ENCODE measurements around the gene SRGAP2C. TPM values are rescaled to one million over a fixed set of nuclear protein-coding genes. Genes with fewer than 3 reads are reported as not detected.
"Not testable (repeated sequence)": the region's sequence is repeated elsewhere in the genome, so short reads cannot be mapped to it uniquely, and the experiment has no call there.

Gene SRGAP2C
- total and polyA plus RNA-seq, 11 donors = 2.2 to 23.2 (median 7.7) TPM

DNA sequence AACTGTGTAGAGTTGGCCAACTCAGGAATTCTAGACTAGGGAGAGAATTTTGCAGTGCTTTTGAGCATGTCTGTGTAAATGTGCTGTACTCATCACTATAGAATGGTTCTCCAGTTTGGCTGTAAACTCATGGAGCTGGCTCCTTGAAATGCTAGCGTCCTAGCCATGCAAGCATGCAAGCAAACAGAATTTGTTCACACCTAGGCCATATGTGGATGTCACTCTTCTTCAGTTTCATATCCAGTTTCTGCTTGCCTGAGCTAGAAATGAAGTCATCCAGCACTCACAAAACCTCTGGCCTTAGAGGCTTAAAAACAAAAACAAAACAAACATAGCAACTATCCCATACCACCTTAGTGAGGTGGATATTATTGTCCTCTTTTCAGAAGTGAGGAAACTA lies 37.0 kb downstream of the SRGAP2C start:
- H3K9me3 ChIP-seq; DNase-seq; H3K27me3 ChIP-seq; H3K4me3 ChIP-seq; H3K4me1 ChIP-seq; intact Hi-C loops (cut with DNase I); H3K27ac ChIP-seq; H3K36me3 ChIP-seq; ATAC-seq: not testable (repeated sequence)
- WGBS, 4 donors = 93 to 100% (median 94%) methylated on average over 1 of the region's 1 CpG

DNA sequence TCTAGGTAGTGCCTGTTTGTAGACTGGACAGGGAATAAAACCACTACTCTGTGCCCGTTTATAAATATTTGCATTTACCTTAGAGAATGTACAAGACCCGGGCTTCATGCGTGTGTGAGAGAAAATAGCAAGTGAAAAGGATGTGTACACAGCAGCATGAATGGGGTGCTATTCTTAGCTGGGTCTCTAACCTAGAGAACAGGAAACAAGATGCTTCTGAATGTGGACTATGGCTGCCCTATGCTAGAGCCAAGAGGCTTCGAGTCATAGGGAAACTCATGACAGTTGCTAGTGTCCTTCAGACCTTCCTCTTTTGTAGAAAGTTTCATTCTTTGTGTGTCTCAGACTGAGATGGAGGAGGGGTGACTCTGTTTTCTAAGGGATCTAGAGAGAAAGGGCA lies 39.9 kb downstream of the SRGAP2C start:
- peak; percentile 57 to 88 (median 84) for ATAC-seq
- intact Hi-C loops (cut with DNase I); H3K27ac ChIP-seq; H3K9me3 ChIP-seq; H3K4me1 ChIP-seq; H3K4me3 ChIP-seq; DNase-seq; H3K36me3 ChIP-seq; H3K27me3 ChIP-seq: not testable (repeated sequence)
- 7 to 23% (median 20%) methylated on average over 3 of the region's 4 CpGs for WGBS, 4 donors

GRCh38 chr1:121226295-121226904 lies 41.6 kb downstream of the SRGAP2C start:
- WGBS, 4 donors = 87 to 92% (median 89%) methylated on average over 2 of the region's 4 CpGs; no CpG with 5 or more reads in 1 of the 4 donors
- ATAC-seq; H3K4me3 ChIP-seq; H3K4me1 ChIP-seq; H3K9me3 ChIP-seq; H3K36me3 ChIP-seq; intact Hi-C loops (cut with DNase I); H3K27ac ChIP-seq; H3K27me3 ChIP-seq; DNase-seq: not testable (repeated sequence)

DNA sequence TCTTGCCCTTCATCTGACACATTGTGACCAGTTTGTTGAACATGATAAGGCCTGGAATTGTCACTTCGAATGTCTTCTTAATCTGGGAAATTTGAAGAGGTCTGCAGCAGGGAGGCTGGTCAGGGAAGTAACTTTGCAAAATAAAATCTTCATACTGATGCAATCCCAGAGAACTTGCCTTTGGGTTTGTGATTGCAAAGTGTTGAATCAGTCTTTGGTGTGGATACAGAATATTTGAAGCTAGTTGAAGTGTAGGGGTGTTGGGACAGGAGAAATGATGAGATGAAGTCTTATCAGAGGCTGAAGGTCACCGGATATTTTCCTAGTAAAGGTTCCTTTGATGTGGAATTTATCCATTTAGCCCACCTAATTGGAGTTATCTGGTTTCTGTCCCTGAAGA lies 42.1 kb downstream of the SRGAP2C start:
- DNase-seq; H3K27ac ChIP-seq; H3K9me3 ChIP-seq; H3K27me3 ChIP-seq; H3K4me3 ChIP-seq; H3K4me1 ChIP-seq; ATAC-seq; H3K36me3 ChIP-seq; intact Hi-C loops (cut with DNase I): not testable (repeated sequence)
- 77 to 86% (median 83%) methylated on average over 1 of the region's 2 CpGs; no CpG with 5 or more reads in 1 of the 4 donors for WGBS, 4 donors

DNA sequence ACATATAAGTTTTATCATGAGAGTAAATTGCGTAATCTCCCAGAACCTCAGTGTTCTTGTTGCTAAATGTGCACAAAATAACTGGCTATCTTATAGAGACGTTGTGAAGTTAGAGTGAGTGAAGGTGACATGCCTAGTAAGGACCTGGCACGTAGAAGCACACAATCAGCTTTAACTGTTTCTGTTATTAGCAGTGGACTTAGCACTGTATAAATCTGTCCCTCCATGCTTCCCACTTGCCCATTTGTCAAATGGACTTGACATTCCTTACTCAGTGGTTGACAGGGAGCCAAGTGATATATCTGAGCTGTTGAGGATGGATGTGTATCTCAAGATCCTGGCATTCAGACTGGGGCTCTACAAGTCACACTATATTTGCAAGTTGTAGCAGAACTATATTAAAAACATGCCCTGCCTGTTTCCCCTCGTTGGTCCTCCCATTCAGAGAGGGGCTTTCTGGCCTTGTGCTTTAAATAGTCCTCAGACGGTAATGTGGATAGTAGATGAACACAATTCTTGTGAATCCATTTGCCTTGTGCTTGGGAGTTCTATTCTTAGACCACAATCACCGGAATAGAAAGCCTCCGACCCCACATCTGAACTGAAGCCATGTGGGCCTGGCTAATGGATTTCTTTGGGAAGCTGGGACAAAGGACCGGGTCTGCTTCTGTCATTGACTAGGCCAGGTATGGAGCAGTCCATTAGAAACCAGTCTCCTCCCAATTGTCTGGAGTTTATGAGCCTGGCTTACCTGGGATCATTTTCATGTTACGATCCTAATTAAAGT lies 43.0 kb downstream of the SRGAP2C start:
- 19 to 67% (median 20%) methylated on average over 1 to 4 of the region's 9 CpGs for WGBS, 4 donors
- H3K36me3 ChIP-seq; H3K4me3 ChIP-seq; H3K4me1 ChIP-seq; H3K27me3 ChIP-seq; intact Hi-C loops (cut with DNase I); H3K9me3 ChIP-seq: not testable (repeated sequence)
- peak overlapping the region in 1 of 12 donors; percentile 42 for H3K27ac ChIP-seq
- DNase-seq (peak in 1 of 5 donors; percentile 23), ATAC-seq (peak in 3 of 4 donors; percentile 42 to 68 (median 66))

DNA sequence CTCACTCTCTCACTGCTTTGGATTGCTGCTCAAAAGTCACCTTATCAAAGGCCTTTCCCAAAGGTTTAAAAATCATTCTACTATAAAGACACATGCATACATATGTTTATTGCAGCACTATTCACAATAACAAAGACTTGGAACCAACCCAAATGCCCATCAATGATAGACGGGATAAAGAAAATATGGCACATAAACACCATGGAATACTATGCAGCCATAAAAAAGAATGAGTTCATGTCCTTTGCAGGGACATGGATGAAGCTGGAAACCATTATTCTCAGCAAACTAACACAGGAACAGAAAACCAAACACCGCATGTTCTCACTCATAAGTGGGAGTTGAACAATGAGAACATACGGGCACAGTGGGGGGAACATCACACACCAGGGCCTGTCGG lies 45.9 kb downstream of the SRGAP2C start:
- WGBS, 4 donors = 62 to 81% (median 71%) methylated on average over 1 of the region's 4 CpGs
- DNase-seq; intact Hi-C loops (cut with DNase I); H3K27me3 ChIP-seq; H3K9me3 ChIP-seq; H3K4me3 ChIP-seq; H3K4me1 ChIP-seq; H3K36me3 ChIP-seq; H3K27ac ChIP-seq; ATAC-seq: not testable (repeated sequence)

DNA sequence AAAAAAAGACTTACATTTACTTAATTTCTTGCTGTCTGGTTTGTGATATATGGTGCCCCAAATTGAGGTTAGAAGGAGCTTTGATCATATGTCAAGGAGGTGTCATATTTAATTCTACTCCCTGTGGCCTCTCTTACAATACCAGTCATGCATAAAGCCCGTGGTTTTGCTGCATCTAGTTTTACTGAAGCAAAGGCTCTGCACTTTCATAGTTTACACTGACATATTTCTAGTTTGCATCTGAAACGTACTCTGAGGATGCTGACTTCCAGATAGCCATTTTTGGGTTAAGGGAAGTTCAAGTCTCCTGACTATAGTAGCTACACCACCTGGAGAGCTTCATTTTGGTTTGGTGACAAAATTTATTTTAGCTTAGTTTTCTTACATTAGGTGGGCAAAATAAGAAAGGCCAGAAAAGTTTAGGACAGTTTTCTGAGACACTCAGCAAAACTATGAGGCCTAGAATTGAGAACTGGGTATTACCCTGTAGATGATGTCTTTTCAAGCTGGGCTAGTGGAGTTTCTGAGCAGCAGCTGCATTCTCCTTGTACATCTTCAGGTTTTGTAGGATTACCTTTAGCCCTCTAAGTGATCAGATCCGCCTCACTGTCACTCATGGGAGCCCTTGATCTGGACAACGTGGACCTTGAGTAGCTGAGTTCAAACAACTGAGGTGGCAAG lies 47.8 kb downstream of the SRGAP2C start:
- ATAC-seq; DNase-seq; intact Hi-C loops (cut with DNase I); H3K4me1 ChIP-seq; H3K27me3 ChIP-seq; H3K4me3 ChIP-seq; H3K27ac ChIP-seq; H3K36me3 ChIP-seq; H3K9me3 ChIP-seq: not testable (repeated sequence)
- 62 to 87% (median 73%) methylated on average over 1 to 3 of the region's 4 CpGs for WGBS, 4 donors

DNA sequence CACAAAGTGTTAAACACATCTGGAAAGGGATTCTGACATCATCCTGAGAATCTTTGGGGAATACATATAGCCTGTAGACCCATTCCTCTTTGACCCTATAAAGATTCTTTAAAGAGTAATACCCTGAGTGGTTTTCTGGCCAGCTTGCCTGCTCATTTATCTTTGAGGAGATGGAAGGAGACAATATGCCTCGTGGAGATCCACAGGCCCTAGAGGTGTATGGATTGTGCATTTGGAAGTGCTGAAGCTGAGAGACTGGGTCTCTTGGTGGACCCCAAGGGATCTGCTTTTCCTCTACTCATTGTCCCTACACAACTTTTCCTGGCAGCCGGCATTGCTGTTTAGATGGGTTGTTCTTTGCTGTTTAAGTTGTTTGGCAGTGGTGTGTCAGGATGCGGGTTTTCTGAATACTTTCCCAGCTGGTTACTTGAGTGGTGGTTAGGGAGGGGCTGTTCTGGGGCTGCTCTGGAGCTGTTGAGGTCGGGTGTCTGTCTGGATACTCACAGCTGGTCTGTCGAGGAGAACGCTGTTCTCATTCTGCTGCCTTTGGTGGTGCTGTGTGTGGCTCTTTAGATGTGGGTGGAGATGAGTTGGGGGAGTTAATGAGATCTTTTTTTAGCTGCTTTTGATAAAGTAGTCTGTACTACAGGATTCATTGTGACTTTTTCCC lies 49.5 kb downstream of the SRGAP2C start:
- H3K36me3 ChIP-seq; H3K4me3 ChIP-seq; H3K27ac ChIP-seq; DNase-seq; H3K9me3 ChIP-seq; H3K4me1 ChIP-seq; intact Hi-C loops (cut with DNase I); H3K27me3 ChIP-seq: not testable (repeated sequence)
- WGBS, 4 donors = 31 to 33% methylated on average over 1 to 2 of the region's 6 CpGs; no CpG with 5 or more reads in 2 of the 4 donors
- ATAC-seq = peak in 2 of 4 donors; percentile 50 to 60

- intact Hi-C loops (cut with DNase I); H3K27ac ChIP-seq; H3K9me3 ChIP-seq; DNase-seq; H3K4me3 ChIP-seq; H3K4me1 ChIP-seq; H3K36me3 ChIP-seq; ATAC-seq; H3K27me3 ChIP-seq: not testable (repeated sequence)
- WGBS, 4 donors = 91 to 100% (median 93%) methylated on average over 1 of the region's 1 CpG
These were observed 53.6 kb downstream of the SRGAP2C start for GRCh38 chr1:121238384-121238783.

GRCh38 chr1:121243913-121244312 lies 59.1 kb downstream of the SRGAP2C start:
- H3K4me3 ChIP-seq; H3K27me3 ChIP-seq; H3K36me3 ChIP-seq; H3K9me3 ChIP-seq; H3K4me1 ChIP-seq; H3K27ac ChIP-seq; DNase-seq; intact Hi-C loops (cut with DNase I): not testable (repeated sequence)
- 100% methylated on average over 1 of the region's 1 CpG; no CpG with 5 or more reads in 3 of the 4 donors for WGBS, 4 donors
- peak in 2 of 4 donors; percentile 20 to 24 for ATAC-seq
